GM18505 (cell line): ENCODE measurements around the gene KAT6B.
"Not testable (repeated sequence)": the region's sequence is repeated elsewhere in the genome, so short reads cannot be mapped to it uniquely, and the experiment has no call there.

Experiments used
- ATAC-seq: cut with Tn5 transposase; IDR thresholded peaks from one replicate; pipeline ENCODE4 v1.9.1; 2021; ENCODE audit not compliant: unreplicated experiment
- POLR2A ChIP-seq: IDR thresholded peaks from 4 replicates; pipeline ENCODE4 v1.6.1; 2011; ENCODE audit warnings: borderline replicate concordance; ENCODE audit not compliant: insufficient read depth, insufficient read length; ENCODE audit errors: extremely low read depth

KAT6B gene

GRCh38 chr10:74916283-74916682 lies 89.9 kb downstream of the KAT6B start:
- TF ChIP-seq POLR2A: no peak
- no peak for ATAC-seq

DNA sequence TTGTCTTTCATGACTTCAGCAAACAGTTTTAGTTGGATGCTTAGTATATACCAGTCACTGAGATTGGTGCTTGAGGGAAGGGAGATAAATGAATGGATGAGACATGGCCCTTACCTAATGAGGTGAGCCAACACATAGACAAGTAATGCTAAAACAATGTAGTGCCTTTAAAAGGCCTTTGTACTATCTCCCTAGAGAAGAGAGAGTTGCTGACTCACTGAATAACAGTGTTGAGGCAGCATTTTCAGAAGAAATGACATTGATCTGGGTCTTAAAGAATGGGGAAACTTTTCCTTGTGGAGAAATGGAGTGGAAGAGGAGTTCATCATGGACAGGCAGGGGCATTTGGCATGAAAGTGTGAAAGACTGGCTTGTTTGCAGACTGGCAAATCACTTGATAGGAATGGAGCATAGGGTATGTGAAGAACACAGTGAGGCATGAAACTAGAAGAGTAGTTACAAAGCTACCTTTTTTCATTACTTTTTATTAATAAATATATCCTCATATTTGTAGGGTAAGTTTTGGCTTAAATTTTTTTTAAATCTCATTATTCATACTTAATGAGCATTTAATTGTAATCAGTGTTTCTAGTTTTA lies 91.2 kb downstream of the KAT6B start:
- ATAC-seq: no peak
- no peak for TF ChIP-seq POLR2A

- ATAC-seq: no peak
Observed at GRCh38 chr10:74919671-74920070, 93.3 kb downstream of the KAT6B start.

DNA sequence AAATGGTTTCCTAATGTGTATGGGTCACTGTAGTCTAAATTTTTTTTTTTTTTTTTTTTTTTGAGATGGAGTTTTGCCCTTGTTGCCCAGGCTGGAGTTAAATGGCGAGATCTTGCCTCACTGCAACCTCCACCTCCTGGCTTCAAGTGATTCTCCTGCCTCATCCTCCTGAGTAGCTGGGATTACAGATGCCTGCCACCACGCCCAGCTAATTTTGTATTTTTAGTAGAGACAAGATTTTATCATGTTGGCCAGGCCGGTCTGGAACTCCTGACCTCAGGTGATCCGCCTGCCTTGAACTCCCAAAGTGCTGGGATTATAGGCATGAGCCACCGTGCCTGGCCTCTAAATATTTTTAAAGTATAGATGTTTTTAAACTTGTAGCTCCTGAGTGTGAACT lies 94.7 kb downstream of the KAT6B start:
- not testable (repeated sequence) for ATAC-seq

More at GRCh38 chr10:74919671-74920070, 93.3 kb downstream of the KAT6B start:
- TF ChIP-seq POLR2A: no peak

DNA sequence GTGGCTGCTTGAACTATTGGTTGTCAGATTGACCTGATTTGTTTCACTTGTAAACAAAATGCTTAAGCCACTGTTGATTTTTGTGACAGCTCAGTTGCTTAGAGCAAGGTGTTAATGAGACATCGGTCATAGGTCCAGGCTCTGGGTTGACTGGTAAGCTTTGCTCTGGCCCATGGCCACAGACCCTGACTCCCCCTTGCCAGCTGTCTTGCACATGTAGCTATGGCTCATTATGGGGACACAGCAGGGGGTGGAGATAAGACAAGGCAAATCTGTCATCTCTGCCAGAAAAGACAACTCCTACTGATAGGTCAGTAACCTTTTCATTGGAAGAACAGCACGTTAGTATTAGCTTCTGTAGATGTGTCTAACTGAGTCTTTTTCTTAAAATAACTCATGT lies 95.3 kb downstream of the KAT6B start:
- no peak for ATAC-seq
- no peak for TF ChIP-seq POLR2A

DNA sequence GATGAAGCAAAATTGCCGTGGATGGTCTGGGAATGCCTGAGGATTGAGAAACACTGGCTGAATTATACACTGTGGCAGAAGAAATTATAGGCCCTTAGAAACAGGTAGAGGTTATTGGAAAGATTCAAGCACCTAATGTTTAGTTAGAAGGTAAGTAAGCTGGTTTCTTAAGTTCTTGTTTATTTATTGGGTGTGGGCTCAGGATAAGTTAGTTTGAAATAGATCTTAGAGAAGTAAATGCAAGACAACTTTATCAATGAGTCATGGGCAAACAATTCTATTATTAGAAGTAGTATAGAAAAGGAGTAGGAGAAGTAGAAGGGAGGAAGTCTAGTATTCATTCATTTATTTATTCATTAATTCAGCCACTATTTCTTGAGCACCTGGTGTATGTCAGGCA lies 96.5 kb downstream of the KAT6B start:
- no peak for TF ChIP-seq POLR2A
- no peak for ATAC-seq

GRCh38 chr10:74923556-74923955 lies 97.2 kb downstream of the KAT6B start:
- TF ChIP-seq POLR2A: no peak
- ATAC-seq: no peak

DNA sequence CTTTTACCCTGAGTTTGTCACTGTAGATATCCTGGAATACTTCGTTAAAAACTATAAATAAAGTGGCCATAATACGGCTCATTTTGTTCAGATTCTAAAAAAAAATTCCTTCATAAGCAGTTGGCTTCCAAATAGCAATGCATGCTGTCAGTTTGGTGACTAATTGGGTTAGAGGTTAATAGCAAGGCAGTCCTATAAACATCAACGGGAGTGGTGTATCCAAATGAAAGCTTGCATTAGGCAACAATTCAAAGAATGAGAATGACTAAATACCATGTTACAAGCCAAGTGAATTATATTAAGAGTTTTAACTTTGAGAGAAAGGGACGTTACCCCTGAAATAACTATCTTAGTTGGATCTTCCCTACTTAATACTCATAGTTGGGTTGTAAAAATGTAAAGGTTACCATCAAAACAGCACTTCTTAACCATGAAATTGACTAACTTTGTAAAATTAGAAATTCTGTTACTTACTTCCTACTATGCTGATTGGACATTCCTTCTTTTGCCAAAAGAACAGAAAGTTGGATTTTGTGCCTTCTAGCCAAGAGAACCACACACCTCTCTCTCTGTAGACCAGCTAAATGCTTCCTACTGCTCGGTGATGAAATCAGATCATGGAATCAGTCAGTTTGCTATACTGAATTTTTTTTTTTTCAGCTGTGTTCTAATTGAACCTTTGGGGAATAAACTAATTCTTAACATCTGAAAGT lies 98.0 kb downstream of the KAT6B start:
- no peak for TF ChIP-seq POLR2A
- ATAC-seq: no peak

DNA sequence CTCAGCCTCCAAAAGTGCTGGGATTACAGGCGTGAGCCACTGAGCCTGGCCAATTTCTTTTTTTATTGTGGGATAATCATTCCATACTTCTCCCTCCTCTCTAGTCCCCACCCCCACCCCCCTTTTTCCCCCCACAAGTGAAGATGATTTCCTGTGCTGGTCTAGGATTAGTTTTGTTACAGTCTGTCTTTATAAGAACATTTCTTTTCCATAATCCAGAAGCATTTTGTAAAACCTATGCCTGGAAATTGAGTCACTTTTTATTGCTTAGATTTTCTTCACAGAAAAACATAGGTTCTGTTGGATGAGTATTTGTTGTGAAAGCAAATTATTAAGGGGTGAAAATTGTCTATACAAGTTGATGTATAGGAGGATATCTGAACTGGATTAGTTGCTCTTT lies 98.9 kb downstream of the KAT6B start:
- TF ChIP-seq POLR2A: no peak
- no peak for ATAC-seq

- no peak for ATAC-seq
- no peak for TF ChIP-seq POLR2A
Observed at GRCh38 chr10:74925708-74926107, 99.3 kb downstream of the KAT6B start.

- no peak for ATAC-seq
- no peak for TF ChIP-seq POLR2A
Observed at GRCh38 chr10:74926791-74927585, 100.6 kb downstream of the KAT6B start.

DNA sequence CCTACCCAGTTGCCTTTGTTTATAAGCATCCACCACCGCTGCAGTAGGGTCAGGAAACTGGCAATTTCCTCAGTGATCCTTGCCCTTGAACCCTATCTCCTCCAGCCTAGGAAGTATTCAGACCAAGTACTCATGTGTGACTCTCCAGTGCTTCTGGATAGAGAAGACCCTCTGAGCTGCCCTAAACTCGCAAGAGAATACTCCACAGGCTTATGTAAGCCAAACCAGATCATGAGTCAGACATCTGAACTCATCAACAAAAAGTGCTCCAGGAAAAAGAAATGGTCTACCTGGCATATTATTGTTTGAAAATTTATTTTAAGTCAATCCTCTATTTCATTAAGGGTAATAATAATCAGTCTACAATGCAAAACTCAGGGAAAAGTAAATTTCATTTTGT lies 101.3 kb downstream of the KAT6B start:
- no peak for TF ChIP-seq POLR2A
- no peak for ATAC-seq

DNA sequence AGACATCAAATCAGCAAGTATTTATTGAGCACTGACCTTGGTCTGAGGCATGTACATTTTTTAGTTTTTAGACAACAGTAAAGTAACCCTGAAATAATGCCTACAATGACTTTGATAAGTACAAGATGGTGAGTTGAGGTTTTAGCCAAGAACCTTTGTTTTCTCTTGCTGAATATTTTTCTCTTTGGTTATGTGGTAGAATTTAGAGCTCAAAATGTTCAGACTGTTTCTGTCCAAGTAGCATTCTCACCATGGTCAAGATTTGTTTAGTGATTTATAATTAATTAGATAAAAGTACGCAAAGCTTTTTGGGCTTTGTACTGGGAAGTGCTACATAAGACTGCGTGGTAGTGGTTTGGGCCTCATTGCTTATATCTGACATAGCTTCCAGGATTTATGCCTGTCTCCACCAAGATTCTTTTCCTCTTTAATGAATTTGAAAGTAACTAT lies 102.4 kb downstream of the KAT6B start:
- no peak for TF ChIP-seq POLR2A
- no peak for ATAC-seq

GRCh38 chr10:74929197-74929596 lies 102.8 kb downstream of the KAT6B start:
- ATAC-seq: no peak
- no peak for TF ChIP-seq POLR2A
